HepG2 (cell line): ENCODE results near the gene SH3PXD2A. TPM values are rescaled to one million over a fixed set of nuclear protein-coding genes. Genes with fewer than 3 reads are reported as not detected.

ENCODE experiments used
- BCL6 ChIP-seq: IDR thresholded peaks from 2 replicates; pipeline ENCODE4 v1.6.1; 2016; ENCODE audit warnings: missing genetic modification reagents, missing compliant biosample characterization
- DMAP1 ChIP-seq: IDR thresholded peaks from 2 replicates; pipeline ENCODE4 v1.6.1; 2016
- FOXK1 ChIP-seq: sonication (generic); formaldehyde crosslinking; IDR thresholded peaks from 2 replicates; pipeline ENCODE4 v1.4.0; 2020; ENCODE audit warnings: low read depth, missing genetic modification reagents, borderline replicate concordance
- KDM4B ChIP-seq: sonication (generic); formaldehyde crosslinking; IDR thresholded peaks from 2 replicates; pipeline ENCODE4 v1.4.0; 2020; ENCODE audit warnings: missing genetic modification reagents
- MED13 ChIP-seq: sonication (generic); formaldehyde crosslinking; IDR thresholded peaks from 2 replicates; pipeline ENCODE4 v1.5.0; 2020; ENCODE audit warnings: missing genetic modification reagents
- MIER3 ChIP-seq: IDR thresholded peaks from 2 replicates; pipeline ENCODE4 v1.6.1; 2016; ENCODE audit warnings: missing compliant biosample characterization, borderline replicate concordance
- PHF20 ChIP-seq: sonication (generic); formaldehyde crosslinking; IDR thresholded peaks from 2 replicates; pipeline ENCODE4 v1.5.0; 2020; ENCODE audit warnings: mild to moderate bottlenecking, missing genetic modification reagents
- TARDBP ChIP-seq: sonication (generic); formaldehyde crosslinking; IDR thresholded peaks from 2 replicates; pipeline ENCODE4 v1.8.0; 2022; ENCODE audit warnings: mild to moderate bottlenecking, missing genetic modification reagents
- TBL1XR1 ChIP-seq: fragments of 150-350 bp; IDR thresholded peaks from 2 replicates; pipeline ENCODE4 v1.6.1; 2014; ENCODE audit warnings: borderline replicate concordance, low read length; ENCODE audit not compliant: partially characterized antibody
- THAP11 ChIP-seq: IDR thresholded peaks from 2 replicates; pipeline ENCODE4 v1.6.1; 2016; ENCODE audit warnings: missing biosample characterization, missing genetic modification reagents
- ZBTB7B ChIP-seq: sonication (generic); formaldehyde crosslinking; IDR thresholded peaks from 2 replicates; pipeline ENCODE4 v1.4.0; 2020; ENCODE audit warnings: missing genetic modification reagents
- ZFP36L2 ChIP-seq: sonication (generic); formaldehyde crosslinking; IDR thresholded peaks from 2 replicates; pipeline ENCODE4 v1.4.0; 2020; ENCODE audit warnings: missing genetic modification reagents
- ZKSCAN1 ChIP-seq: fragments of 150-350 bp; IDR thresholded peaks from 2 replicates; pipeline ENCODE4 v1.6.1; 2014; ENCODE audit warnings: low read length
- ZNF101 ChIP-seq: sonication (generic); formaldehyde crosslinking; IDR thresholded peaks from 2 replicates; pipeline ENCODE4 v1.4.0; 2020; ENCODE audit warnings: mild to moderate bottlenecking, low read depth, missing genetic modification reagents, borderline replicate concordance
- ZNF235 ChIP-seq: sonication (generic); formaldehyde crosslinking; IDR thresholded peaks from 2 replicates; pipeline ENCODE4 v1.8.1; 2023; ENCODE audit warnings: mild to moderate bottlenecking, missing genetic modification reagents, borderline replicate concordance
- ZNF616 ChIP-seq: sonication (generic); formaldehyde crosslinking; IDR thresholded peaks from 2 replicates; pipeline ENCODE4 v1.5.0; 2020; ENCODE audit warnings: low read depth, mild to moderate bottlenecking, missing genetic modification reagents
- ZNF720 ChIP-seq: sonication (generic); formaldehyde crosslinking; IDR thresholded peaks from 2 replicates; pipeline ENCODE4 v1.4.0; 2020; ENCODE audit warnings: missing genetic modification reagents
- polyA plus RNA-seq, 8 experiments: library from polyadenylated mRNA; depleted of rRNA in 3 of 8; stranded (reverse) in 7 of 8; unstranded in 1 of 8; fragments of >200 nt; fragmentation: Illumina TruSeq in 4 of 8; extraction: Trizol in 4 of 8; gene quantifications; 2 replicates each; pipeline versions ENCODE4 v1.2.1 to v1.2.3, GENCODE V29; 2011 to 2016; ENCODE audit warnings: low read depth in 4 of 8, missing spikeins in 1 of 8, mixed read lengths in 1 of 8; ENCODE audit not compliant: insufficient read depth in 1 of 8
- total RNA-seq, 5 experiments: library from RNA; depleted of rRNA; stranded (reverse); fragments of >200 nt; fragmentation: Illumina TruSeq; extraction: Trizol; gene quantifications; 2 replicates each; pipeline ENCODE4 v1.2.3, GENCODE V29; 2016; ENCODE audit warnings: low read depth in 1 of 5
- TF ChIP-seq, protein P1 (sequence below): sonication (generic); formaldehyde crosslinking; IDR thresholded peaks from 2 replicates; pipeline ENCODE4 v1.5.0; 2020; ENCODE audit warnings: missing genetic modification reagents
- TF ChIP-seq, protein P2 (sequence below): IDR thresholded peaks from 2 replicates; pipeline ENCODE4 v1.6.1; 2016
- TF ChIP-seq, protein P3 (sequence below): sonication (generic); formaldehyde crosslinking; IDR thresholded peaks from 2 replicates; pipeline ENCODE4 v1.5.0; 2020; ENCODE audit warnings: mild to moderate bottlenecking, missing genetic modification reagents, moderate library complexity
- TF ChIP-seq, protein P4 (sequence below): sonication (generic); formaldehyde crosslinking; IDR thresholded peaks from 2 replicates; pipeline ENCODE4 v1.4.0; 2020; ENCODE audit warnings: missing genetic modification reagents, borderline replicate concordance
- TF ChIP-seq, protein P5 (sequence below): sonication (generic); formaldehyde crosslinking; IDR thresholded peaks from 2 replicates; pipeline ENCODE4 v1.4.0; 2020; ENCODE audit warnings: missing genetic modification reagents
- TF ChIP-seq, protein P6 (sequence below): sonication (generic); formaldehyde crosslinking; IDR thresholded peaks from 2 replicates; pipeline ENCODE4 v1.5.0; 2020; ENCODE audit warnings: missing genetic modification reagents, mild to moderate bottlenecking, borderline replicate concordance

Gene SH3PXD2A
- total and polyA plus RNA-seq, 2 of the 13 experiments (the other 11 are each of a cell fraction or from before 2014, with no cell fraction given): 11.1 to 11.3 TPM

DNA sequence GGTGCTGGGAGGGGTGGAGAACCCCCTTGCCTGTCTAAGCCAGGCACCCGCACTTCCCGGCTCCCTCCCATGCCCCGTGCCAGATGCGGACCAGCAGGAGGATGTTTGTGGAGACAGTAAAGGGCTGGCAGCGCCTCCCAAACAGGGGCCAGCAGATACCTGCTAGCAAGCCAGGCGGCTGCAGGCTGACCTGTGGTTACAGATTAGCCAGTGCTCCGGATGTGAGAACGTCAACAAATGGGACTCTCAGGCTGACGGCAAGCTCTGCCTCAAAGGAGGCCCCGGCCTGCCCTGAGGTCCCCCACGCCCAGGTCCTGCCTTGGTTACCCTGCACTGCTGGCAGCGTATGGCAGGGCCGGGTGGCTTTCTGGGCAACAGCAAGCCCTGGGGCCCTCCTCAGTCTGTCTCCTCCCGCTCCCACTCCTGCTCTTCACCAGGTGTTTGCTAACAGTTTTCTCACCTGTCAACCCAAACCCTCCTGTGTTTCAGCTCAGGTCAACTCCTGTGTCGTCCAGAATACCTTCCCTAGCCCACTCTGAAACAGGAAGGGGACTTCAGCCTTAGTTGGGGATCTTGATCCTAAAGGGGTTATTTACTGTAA is 276.5 kb downstream of the SH3PXD2A start (continued):
- TF ChIP-seq, protein P1, sequence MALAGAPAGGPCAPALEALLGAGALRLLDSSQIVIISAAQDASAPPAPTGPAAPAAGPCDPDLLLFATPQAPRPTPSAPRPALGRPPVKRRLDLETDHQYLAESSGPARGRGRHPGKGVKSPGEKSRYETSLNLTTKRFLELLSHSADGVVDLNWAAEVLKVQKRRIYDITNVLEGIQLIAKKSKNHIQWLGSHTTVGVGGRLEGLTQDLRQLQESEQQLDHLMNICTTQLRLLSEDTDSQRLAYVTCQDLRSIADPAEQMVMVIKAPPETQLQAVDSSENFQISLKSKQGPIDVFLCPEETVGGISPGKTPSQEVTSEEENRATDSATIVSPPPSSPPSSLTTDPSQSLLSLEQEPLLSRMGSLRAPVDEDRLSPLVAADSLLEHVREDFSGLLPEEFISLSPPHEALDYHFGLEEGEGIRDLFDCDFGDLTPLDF: no peak
- TF ChIP-seq ZNF101 (CRISPR knock-in tag): no peak
- TF ChIP-seq PHF20 (CRISPR knock-in tag): 0 out of 2 replicates have a peak, but pooled peaks have one; percentile 25
- 0 out of 2 replicates have a peak, but pooled peaks have one; percentile 36 for TF ChIP-seq DMAP1 (CRISPR knock-in tag)
- TF ChIP-seq MED13: no peak
- TF ChIP-seq BCL6 (CRISPR knock-in tag): peak; percentile 89
- TF ChIP-seq ZFP36L2 (CRISPR knock-in tag): no peak
- TF ChIP-seq, protein P2, sequence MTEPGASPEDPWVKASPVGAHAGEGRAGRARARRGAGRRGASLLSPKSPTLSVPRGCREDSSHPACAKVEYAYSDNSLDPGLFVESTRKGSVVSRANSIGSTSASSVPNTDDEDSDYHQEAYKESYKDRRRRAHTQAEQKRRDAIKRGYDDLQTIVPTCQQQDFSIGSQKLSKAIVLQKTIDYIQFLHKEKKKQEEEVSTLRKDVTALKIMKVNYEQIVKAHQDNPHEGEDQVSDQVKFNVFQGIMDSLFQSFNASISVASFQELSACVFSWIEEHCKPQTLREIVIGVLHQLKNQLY: peak; percentile 82
- peak; percentile 50; the same call in 1 of the 2 replicates for TF ChIP-seq ZBTB7B (CRISPR knock-in tag)
- TF ChIP-seq ZNF616 (CRISPR knock-in tag): 0 out of 2 replicates have a peak, but pooled peaks have one; percentile 65
- TF ChIP-seq, protein P3, sequence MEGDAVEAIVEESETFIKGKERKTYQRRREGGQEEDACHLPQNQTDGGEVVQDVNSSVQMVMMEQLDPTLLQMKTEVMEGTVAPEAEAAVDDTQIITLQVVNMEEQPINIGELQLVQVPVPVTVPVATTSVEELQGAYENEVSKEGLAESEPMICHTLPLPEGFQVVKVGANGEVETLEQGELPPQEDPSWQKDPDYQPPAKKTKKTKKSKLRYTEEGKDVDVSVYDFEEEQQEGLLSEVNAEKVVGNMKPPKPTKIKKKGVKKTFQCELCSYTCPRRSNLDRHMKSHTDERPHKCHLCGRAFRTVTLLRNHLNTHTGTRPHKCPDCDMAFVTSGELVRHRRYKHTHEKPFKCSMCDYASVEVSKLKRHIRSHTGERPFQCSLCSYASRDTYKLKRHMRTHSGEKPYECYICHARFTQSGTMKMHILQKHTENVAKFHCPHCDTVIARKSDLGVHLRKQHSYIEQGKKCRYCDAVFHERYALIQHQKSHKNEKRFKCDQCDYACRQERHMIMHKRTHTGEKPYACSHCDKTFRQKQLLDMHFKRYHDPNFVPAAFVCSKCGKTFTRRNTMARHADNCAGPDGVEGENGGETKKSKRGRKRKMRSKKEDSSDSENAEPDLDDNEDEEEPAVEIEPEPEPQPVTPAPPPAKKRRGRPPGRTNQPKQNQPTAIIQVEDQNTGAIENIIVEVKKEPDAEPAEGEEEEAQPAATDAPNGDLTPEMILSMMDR (CRISPR knock-in tag): peak; percentile 45
- TF ChIP-seq TARDBP (CRISPR knock-in tag): peak; percentile 76; the same call in 1 of the 2 replicates
- no peak for TF ChIP-seq MIER3 (CRISPR knock-in tag)
- TF ChIP-seq THAP11 (CRISPR knock-in tag): peak; percentile 47; the same call in 1 of the 2 replicates
- TF ChIP-seq ZNF235 (CRISPR knock-in tag): no peak
- TF ChIP-seq, protein P4, sequence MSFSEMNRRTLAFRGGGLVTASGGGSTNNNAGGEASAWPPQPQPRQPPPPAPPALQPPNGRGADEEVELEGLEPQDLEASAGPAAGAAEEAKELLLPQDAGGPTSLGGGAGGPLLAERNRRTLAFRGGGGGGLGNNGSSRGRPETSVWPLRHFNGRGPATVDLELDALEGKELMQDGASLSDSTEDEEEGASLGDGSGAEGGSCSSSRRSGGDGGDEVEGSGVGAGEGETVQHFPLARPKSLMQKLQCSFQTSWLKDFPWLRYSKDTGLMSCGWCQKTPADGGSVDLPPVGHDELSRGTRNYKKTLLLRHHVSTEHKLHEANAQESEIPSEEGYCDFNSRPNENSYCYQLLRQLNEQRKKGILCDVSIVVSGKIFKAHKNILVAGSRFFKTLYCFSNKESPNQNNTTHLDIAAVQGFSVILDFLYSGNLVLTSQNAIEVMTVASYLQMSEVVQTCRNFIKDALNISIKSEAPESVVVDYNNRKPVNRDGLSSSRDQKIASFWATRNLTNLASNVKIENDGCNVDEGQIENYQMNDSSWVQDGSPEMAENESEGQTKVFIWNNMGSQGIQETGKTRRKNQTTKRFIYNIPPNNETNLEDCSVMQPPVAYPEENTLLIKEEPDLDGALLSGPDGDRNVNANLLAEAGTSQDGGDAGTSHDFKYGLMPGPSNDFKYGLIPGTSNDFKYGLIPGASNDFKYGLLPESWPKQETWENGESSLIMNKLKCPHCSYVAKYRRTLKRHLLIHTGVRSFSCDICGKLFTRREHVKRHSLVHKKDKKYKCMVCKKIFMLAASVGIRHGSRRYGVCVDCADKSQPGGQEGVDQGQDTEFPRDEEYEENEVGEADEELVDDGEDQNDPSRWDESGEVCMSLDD (CRISPR knock-in tag): no peak
- TF ChIP-seq, protein P5, sequence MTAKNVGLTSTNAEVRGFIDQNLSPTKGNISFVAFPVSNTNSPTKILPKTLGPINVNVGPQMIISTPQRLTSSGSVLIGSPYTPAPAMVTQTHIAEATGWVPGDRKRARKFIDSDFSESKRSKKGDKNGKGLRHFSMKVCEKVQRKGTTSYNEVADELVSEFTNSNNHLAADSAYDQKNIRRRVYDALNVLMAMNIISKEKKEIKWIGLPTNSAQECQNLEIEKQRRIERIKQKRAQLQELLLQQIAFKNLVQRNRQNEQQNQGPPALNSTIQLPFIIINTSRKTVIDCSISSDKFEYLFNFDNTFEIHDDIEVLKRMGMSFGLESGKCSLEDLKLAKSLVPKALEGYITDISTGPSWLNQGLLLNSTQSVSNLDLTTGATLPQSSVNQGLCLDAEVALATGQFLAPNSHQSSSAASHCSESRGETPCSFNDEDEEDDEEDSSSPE: peak; percentile 16; the same call in 1 of the 2 replicates
- TF ChIP-seq FOXK1: peak; percentile 64; the same call in 1 of the 2 replicates
- TF ChIP-seq, protein P6, sequence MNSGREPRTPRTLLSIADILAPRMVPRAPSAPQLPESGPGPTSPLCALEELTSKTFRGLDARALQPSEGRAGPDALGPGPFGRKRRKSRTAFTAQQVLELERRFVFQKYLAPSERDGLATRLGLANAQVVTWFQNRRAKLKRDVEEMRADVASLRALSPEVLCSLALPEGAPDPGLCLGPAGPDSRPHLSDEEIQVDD (CRISPR knock-in tag): no peak
- TF ChIP-seq ZKSCAN1: no peak
- TF ChIP-seq KDM4B (CRISPR knock-in tag): 0 out of 2 replicates have a peak, but pooled peaks have one; percentile 37
- no peak for TF ChIP-seq TBL1XR1
- no peak for TF ChIP-seq ZNF720 (CRISPR knock-in tag)
